Erythroblast (primary cell): Measurements from ENCODE around the gene SPON1.

ENCODE experiments used
- DNase-seq, 2 experiments: peaks; one replicate each; lab custom pipeline; 2025; lab: John Stamatoyannopoulos, UW
- GATA1 ChIP-seq: IDR thresholded peaks from 2 replicates; pipeline ENCODE4 v1.6.1; 2011; ENCODE audit warnings: low read depth, mild to moderate bottlenecking, control low read depth, low read length, moderate library complexity
- POLR2A ChIP-seq: IDR thresholded peaks from 2 replicates; pipeline ENCODE4 v1.6.1; 2011; ENCODE audit warnings: mild to moderate bottlenecking, low read length

Gene SPON1

GRCh38 chr11:14225666-14226065 is 263.1 kb downstream of the SPON1 start:
- DNase-seq = no peak
- TF ChIP-seq POLR2A = no peak
- TF ChIP-seq GATA1 = no peak

DNA sequence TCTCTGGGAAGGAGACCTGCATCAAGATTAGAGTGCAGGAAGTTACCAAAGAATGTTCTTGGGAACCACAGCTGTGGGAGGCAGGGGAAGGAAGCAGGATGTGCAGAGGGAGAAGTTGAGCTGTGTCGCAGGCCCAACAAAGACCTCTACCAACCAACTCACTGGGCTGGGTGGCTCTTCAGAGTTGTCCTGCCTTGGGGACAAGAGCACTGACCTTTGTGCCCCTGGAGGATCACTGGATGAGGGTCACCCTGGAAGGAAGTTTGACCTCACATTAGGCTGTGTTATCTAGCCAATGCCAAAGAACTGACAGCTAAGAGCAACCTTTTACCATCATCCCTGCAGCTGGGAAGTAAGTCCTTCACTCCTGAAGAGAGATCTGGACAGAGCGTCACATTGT is 265.8 kb downstream of the SPON1 start:
- TF ChIP-seq GATA1 (no peak), POLR2A (no peak)
- no peak for DNase-seq

DNA sequence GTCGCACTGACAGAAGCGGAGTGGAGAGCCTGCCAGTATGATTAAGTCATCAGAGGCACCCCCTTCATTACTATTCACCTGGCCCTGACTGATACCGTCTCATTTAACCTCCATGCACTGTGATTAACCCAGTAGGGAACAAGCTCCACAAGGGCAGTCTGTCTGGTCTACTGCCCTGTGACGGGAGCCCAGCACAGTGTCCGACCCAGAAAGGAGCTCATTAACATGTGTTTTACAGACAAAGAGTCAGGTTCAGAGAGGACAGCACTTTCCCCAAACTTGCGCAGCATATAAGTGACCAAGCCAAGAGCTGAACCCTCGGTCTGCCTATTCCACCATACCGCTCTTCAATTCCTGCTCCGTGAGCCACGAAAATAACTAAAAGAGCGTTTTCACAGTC is 266.9 kb downstream of the SPON1 start:
- TF ChIP-seq POLR2A = no peak
- TF ChIP-seq GATA1 = no peak
- DNase-seq = no peak

GRCh38 chr11:14230407-14230806 is 267.9 kb downstream of the SPON1 start:
- DNase-seq = no peak
- TF ChIP-seq POLR2A = no peak
- no peak for TF ChIP-seq GATA1

DNA sequence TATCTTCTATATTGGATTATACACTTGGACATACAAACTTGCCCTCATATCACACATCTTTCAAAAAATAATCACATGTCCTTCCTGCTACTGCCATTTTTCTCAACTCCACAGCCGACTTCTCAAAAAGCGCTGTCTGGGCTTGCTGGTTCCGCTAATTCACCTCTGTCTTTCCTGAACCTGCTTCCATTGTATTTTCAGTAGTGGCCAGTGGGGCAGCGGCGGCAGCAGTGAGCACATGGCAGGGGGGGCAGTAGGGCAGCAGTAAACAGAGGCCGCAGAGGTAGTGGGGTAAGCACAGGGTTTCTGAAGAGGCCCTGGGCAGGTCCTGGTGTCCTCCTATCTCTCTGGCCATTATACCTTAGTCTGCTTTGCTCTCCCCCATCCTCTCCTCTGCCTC is 270.1 kb downstream of the SPON1 start:
- DNase-seq = no peak
- TF ChIP-seq POLR2A = no peak
- no peak for TF ChIP-seq GATA1

DNA sequence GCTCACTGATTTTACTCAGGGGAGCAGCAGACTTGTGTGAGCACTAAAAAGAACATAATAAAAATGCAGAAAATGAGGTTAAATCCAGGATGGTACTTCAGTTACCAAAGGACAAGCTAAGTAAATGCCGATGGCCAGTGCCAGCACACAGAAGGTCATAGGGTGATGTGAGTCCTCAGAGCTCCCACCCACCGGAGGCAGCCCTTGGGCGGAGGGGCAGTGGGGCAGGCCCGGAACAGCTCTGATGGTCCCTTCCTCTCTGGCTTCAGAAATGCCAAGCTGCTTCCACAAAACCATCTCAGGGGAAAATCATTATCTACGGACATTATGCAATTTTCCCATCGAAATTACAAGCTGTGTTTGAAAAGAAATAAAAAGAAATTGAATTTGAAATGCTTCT is 271.9 kb downstream of the SPON1 start:
- TF ChIP-seq POLR2A (no peak), GATA1 (no peak)
- no peak for DNase-seq

GRCh38 chr11:14235701-14236100 is 273.2 kb downstream of the SPON1 start:
- no peak for DNase-seq
- TF ChIP-seq POLR2A (no peak), GATA1 (no peak)

DNA sequence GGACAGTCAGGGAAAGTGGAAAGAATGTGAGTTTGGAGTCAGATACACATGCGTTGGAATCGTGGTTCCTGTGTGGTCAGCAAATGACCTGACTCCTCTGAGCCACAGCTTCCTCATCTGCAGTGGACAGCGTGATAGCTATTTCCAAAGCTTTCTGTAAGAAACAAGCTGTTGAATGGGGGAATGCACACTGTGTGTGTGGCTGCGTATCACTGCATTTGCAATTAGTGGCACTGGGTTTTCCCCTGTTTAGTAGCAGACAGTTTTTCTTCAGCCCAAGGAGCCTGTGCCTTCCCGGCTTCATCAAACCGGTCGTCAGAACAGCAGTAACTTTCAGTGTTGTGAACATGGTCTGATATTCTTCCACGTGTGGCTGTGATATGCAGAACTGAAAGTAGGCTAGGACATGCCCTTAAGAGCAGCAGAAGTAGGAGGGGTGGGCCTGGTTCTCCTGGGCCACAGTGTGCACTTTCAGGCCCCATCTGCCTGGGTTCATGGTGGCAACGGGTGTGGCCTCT is 275.0 kb downstream of the SPON1 start:
- TF ChIP-seq GATA1 (no peak), POLR2A (no peak)
- no peak for DNase-seq

GRCh38 chr11:14240221-14240620 is 277.7 kb downstream of the SPON1 start:
- no peak for DNase-seq
- TF ChIP-seq GATA1 (no peak), POLR2A (no peak)

DNA sequence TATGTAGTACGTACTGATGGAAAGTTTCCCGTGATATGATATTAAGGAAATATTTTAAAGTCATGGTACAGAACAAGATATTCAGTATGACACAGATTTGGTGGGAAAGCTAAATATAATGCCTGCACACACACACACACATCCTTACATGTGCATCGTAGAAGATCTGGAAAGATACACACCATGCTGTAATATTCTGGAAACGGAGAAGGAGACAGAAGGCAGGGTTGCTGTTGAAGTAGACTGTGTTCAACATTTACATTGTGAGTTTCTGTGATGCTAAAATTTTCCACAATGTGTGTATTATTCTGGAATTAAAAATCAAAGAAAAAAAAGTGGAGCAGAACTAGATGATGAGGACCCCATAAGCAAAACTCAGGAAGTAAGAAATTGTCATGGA is 278.4 kb downstream of the SPON1 start:
- TF ChIP-seq POLR2A (no peak), GATA1 (no peak)
- DNase-seq = no peak

- DNase-seq = no peak
Measured at GRCh38 chr11:14242187-14242586, 279.7 kb downstream of the SPON1 start.

GRCh38 chr11:14242733-14243132 is 280.2 kb downstream of the SPON1 start:
- TF ChIP-seq GATA1 (no peak), POLR2A (no peak)
- no peak for DNase-seq

More at GRCh38 chr11:14242187-14242586, 279.7 kb downstream of the SPON1 start:
- TF ChIP-seq POLR2A = no peak
- TF ChIP-seq GATA1 = no peak

GRCh38 chr11:14244926-14245325 is 282.4 kb downstream of the SPON1 start:
- no peak for DNase-seq
- TF ChIP-seq POLR2A = no peak
- TF ChIP-seq GATA1 = no peak

- DNase-seq = no peak
- TF ChIP-seq GATA1 (no peak), POLR2A (no peak)
Measured at GRCh38 chr11:14245444-14245843, 282.9 kb downstream of the SPON1 start.

DNA sequence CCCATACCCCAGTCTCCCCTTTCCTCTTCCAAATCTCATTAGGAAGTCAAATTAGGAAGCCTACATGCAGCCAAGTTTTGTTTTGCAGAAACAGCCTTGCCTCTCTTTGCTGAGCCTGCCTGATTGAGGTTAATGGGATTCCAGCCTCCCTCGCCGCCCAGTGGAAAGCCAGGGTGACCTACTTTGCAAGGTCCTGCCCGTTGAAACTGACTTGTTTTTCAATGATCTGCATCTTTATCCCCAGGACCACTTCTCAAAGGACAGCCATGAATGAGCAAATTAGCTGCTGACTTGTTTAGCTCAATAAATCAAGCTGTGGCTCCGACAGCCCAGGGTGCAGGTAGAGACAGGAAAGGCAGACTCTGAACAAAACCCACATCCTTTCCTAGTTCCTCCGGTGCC is 286.1 kb downstream of the SPON1 start:
- DNase-seq = no peak
- no peak for TF ChIP-seq GATA1
- no peak for TF ChIP-seq POLR2A
